ENCODE data around the gene WDR70. TPM values are rescaled to one million over a fixed set of nuclear protein-coding genes. Genes with fewer than 3 reads are reported as not detected.

Gene WDR70
- total RNA-seq, 1 donor from 2014 or later = 28.9 TPM

DNA sequence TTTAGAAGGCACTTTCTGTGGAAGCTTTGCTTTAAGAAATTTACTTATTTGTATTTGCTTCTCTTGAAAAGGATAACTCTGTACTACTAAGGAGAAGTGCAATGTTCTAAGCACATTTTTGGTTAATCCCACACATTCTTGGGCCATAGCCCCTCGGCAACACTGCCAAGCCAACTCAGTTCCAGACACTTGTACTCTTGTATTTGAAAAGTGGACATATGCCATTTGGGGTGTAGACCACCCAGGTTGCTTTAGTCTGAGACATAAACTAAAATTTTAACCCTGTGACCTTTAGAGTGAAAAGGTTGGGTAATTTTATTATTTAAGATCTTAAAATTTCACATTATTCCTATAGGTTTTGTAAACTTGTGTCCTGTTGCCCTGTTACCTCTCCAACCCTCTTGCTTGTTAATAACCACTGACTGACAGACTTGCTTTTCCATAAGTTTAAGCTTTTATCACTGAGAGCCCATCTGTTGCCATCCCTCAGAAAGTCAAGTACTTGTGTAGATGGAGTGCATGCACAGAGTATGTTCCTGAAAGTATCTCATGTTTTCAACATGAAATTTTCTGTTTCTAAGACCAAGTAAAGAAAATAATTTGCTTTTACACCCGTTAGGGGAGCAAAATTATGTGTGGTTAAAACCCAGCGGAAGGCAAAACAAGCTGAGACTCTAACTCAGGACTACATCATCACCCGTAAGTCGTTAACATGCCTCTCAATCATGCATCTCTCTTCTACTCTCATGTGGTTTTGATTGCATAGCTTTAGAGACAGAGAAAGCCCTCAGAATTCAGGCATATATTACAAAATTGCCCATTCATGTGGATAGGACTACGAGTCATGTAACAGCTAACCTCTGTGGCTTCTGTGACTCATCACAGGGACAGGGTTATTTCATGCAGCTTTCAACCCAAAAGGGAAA, 343.4 kb downstream of the WDR70 start:
- Mint-ChIP-seq H3K27me3 (ENCODE audit: unreplicated experiment) (peaks cover 2% of the 10 kb centered on the region), H3K9me3 (ENCODE audit: unreplicated experiment) (no peaks in the 10 kb centered on the region), H3K36me3 (ENCODE audit: low read depth, unreplicated experiment) (no peaks in the 10 kb centered on the region), H3K4me1 (ENCODE audit: unreplicated experiment) (peaks cover 15% of the 10 kb centered on the region), H3K4me3 (ENCODE audit: unreplicated experiment) (no peak overlapping the region), H3K27ac (ENCODE audit: unreplicated experiment) (no peak overlapping the region)
- TF ChIP-seq, protein P1, sequence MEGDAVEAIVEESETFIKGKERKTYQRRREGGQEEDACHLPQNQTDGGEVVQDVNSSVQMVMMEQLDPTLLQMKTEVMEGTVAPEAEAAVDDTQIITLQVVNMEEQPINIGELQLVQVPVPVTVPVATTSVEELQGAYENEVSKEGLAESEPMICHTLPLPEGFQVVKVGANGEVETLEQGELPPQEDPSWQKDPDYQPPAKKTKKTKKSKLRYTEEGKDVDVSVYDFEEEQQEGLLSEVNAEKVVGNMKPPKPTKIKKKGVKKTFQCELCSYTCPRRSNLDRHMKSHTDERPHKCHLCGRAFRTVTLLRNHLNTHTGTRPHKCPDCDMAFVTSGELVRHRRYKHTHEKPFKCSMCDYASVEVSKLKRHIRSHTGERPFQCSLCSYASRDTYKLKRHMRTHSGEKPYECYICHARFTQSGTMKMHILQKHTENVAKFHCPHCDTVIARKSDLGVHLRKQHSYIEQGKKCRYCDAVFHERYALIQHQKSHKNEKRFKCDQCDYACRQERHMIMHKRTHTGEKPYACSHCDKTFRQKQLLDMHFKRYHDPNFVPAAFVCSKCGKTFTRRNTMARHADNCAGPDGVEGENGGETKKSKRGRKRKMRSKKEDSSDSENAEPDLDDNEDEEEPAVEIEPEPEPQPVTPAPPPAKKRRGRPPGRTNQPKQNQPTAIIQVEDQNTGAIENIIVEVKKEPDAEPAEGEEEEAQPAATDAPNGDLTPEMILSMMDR (IDR thresholded peaks at IDR 0.05; ENCODE audit: unreplicated experiment) = no peak
- DNase-seq (ENCODE audit: low spot score) = no peak

DNA sequence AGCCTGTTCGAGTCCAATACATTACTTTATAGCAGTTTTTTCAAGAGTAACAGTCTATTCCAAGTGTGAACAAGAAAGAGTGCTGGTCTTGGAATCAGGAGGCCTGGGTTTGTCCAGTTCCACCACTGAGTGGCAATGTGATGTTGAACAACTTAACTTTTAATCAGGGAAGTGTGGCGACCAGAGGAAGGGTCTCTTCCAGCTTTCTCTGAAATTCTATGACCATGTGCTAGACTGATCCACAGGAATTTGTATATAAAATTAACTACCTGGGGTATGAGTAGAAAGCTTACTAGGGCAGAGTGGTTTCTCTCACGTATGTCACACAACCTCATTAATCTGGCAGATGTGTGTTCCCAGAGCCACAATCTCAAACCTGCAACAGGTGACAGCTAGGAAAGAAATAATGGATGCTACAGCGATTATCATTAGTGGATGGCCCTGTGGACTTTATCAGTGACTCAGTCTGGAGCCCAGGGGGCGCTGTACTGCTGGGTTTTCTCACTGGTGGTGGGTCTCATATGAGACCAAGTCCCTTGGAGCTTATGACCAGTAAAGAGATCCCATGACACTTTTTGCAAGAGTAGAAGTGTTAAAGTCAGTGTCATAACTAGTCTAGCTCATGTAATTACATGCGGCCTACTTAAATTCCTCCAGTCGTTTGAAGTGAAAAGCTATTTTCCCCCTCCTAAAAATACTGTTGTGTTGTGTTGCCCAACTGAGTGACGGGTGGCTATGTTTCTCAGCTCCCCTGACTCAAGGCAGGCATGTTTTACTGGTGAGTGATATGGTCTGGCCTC, 344.2 kb downstream of the WDR70 start:
- no peaks in the 10 kb centered on the region for H3K9me3 Mint-ChIP-seq (ENCODE audit: unreplicated experiment)
- H3K4me3 Mint-ChIP-seq (ENCODE audit: unreplicated experiment) = no peak overlapping the region
- no peak overlapping the region for H3K27ac Mint-ChIP-seq (ENCODE audit: unreplicated experiment)
- DNase-seq (ENCODE audit: low spot score) = peak; percentile 61
- peaks cover 8% of the 10 kb centered on the region for H3K4me1 Mint-ChIP-seq (ENCODE audit: unreplicated experiment)
- peaks cover 2% of the 10 kb centered on the region for H3K27me3 Mint-ChIP-seq (ENCODE audit: unreplicated experiment)
- TF ChIP-seq, protein P1 (IDR thresholded peaks at IDR 0.05; ENCODE audit: unreplicated experiment) = peak; percentile 72
- H3K36me3 Mint-ChIP-seq (ENCODE audit: low read depth, unreplicated experiment) = no peaks in the 10 kb centered on the region

DNA sequence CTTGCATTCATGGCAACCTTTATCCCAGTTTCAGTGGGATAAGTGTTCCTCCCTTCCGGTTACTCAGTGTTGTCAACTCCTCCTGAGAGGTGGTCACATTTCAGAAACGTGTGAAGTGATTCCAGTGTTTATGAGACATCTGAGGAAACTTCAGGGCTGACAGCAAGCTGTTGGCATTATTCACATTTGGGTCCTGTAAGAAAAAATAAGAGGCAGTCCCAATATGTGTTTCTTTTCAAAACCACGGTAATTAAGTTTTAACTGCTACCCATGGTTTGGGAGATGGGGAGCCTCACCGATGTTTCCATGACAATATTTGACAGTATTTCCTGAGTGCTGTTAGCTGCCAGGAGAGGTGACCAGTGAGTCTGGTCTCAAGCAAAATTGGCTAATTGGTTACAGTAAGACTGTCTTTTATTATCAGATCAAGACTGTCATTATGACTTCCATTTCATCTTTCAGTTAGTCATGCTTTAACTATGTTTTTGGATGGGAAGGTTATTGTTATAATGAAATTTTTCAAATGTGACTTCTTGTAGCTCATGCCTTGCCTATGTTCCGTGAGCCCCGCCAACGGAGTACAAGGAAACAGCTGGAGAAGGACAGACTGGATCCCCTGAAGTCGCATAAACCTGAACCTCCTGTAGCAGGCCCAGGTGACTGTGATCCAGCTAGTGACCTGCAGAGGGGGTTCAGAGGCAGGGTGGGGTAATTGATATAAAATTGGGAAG, 345.4 kb downstream of the WDR70 start:
- peaks cover 8% of the 10 kb centered on the region for H3K4me1 Mint-ChIP-seq (ENCODE audit: unreplicated experiment)
- no peak overlapping the region for H3K4me3 Mint-ChIP-seq (ENCODE audit: unreplicated experiment)
- peaks cover 2% of the 10 kb centered on the region for H3K27me3 Mint-ChIP-seq (ENCODE audit: unreplicated experiment)
- TF ChIP-seq, protein P1 (IDR thresholded peaks at IDR 0.05; ENCODE audit: unreplicated experiment) = no peak
- H3K27ac Mint-ChIP-seq (ENCODE audit: unreplicated experiment) = no peak overlapping the region
- H3K36me3 Mint-ChIP-seq (ENCODE audit: low read depth, unreplicated experiment) = no peaks in the 10 kb centered on the region
- H3K9me3 Mint-ChIP-seq (ENCODE audit: unreplicated experiment) = no peaks in the 10 kb centered on the region
- no peak for DNase-seq (ENCODE audit: low spot score)

DNA sequence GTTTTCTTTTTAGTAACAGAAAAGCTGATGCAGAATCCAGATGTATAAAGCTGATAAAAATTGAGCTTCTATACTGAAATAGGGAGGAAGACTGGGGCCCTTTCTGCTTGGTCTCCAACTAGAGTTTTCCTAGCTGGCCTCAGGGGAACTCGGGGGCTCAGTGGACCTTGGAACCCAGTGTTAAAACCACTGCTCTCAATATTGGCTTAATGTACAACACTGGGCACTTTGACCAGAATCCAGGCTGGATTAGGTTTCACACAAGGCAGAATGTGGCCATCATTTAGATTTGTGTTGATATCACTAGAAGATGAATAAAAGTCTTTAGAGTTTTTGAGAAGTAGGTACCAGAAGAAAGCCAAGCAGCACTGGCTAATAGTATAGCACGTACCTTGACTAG, 346.1 kb downstream of the WDR70 start:
- no peak overlapping the region for H3K27ac Mint-ChIP-seq (ENCODE audit: unreplicated experiment)
- H3K9me3 Mint-ChIP-seq (ENCODE audit: unreplicated experiment) = no peaks in the 10 kb centered on the region
- no peak for DNase-seq (ENCODE audit: low spot score)
- no peak overlapping the region for H3K4me3 Mint-ChIP-seq (ENCODE audit: unreplicated experiment)
- peaks cover 2% of the 10 kb centered on the region for H3K27me3 Mint-ChIP-seq (ENCODE audit: unreplicated experiment)
- TF ChIP-seq, protein P1 (IDR thresholded peaks at IDR 0.05; ENCODE audit: unreplicated experiment) = no peak
- H3K4me1 Mint-ChIP-seq (ENCODE audit: unreplicated experiment) = peaks cover 8% of the 10 kb centered on the region
- H3K36me3 Mint-ChIP-seq (ENCODE audit: low read depth, unreplicated experiment) = no peaks in the 10 kb centered on the region

Data from endothelial cell (in vitro differentiated cells).